T-helper 2 cell treated with Interferon-gamma antibody and Interleukin-4, amounts not matched to agents 5 μg/mL and 100 μg/mL, for 36 hours (primary cell): ENCODE data around the gene BABAM2.
A peak's percentile ranks its signal among the peaks of the same experiment; 100 is the strongest.
"Not testable (repeated sequence)": the region's sequence is repeated elsewhere in the genome, so short reads cannot be mapped to it uniquely, and the experiment has no call there.

Experiments used
- DNase-seq: peaks from one replicate; pipeline ENCODE4 v3.0.0; 2021; ENCODE audit warnings: low spot score
- H3K27ac Mint-ChIP-seq: one replicate; pipeline ENCODE4 v1.8.0; 2021; ENCODE audit warnings: mild to moderate bottlenecking, mixed read lengths
- H3K27me3 Mint-ChIP-seq: one replicate; pipeline ENCODE4 v1.8.0; 2021; ENCODE audit warnings: low read depth, mixed read lengths
- H3K36me3 Mint-ChIP-seq: one replicate; pipeline ENCODE4 v1.8.0; 2021; ENCODE audit warnings: low read depth, mixed read lengths
- H3K4me1 Mint-ChIP-seq: one replicate; pipeline ENCODE4 v1.8.0; 2021; ENCODE audit warnings: low read depth, mixed read lengths
- H3K4me3 Mint-ChIP-seq: one replicate; pipeline ENCODE4 v1.8.0; 2022; ENCODE audit warnings: mild to moderate bottlenecking, moderate library complexity, mixed read lengths
- H3K9me3 Mint-ChIP-seq: one replicate; pipeline ENCODE4 v1.8.0; 2021; ENCODE audit warnings: mixed read lengths

The BABAM2 gene

DNA sequence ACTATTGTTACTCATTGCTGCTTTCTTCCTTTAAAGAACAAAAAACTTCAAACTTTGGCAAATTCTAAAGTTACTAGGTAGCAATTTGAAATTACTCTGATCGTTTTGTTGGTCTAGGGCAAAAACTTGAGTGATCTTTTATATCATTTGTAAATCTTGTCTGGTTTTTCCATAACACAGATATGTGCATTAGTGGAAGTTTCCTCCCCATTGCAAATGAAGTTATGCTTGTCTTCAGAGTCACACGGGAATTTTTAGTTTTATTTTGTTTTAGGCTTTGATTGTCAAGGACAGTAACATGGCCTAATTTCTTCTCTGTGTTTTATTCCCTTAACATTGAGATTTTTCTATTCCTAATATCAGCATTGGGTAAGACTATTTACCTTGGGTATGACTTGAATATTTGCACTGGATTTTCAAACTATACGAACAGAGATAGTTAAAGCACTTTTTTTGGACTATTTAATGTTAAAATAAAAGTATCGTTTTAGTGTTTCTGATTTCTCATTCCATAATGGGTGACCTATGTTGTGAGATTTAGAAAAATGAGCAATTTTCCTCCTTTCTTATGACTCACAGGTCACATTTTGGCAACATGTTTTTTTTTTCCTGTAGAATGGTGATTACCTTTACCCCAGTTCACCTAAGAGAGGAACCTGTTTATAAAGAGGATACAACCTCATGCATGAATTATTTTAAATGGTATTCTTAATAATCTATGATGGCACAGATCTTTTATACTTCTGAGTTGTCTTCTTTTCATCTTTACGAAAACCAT is 65.0 kb downstream of the BABAM2 start:
- H3K9me3 Mint-ChIP-seq: peaks cover 22% of the 10 kb centered on the region
- peaks cover 36% of the 10 kb centered on the region for H3K36me3 Mint-ChIP-seq
- DNase-seq: no peak
- H3K4me1 Mint-ChIP-seq: peaks cover 78% of the 10 kb centered on the region
- H3K4me3 Mint-ChIP-seq: peak overlapping the region; percentile 70
- no peaks in the 10 kb centered on the region for H3K27me3 Mint-ChIP-seq
- peak overlapping the region; percentile 83 for H3K27ac Mint-ChIP-seq

DNA sequence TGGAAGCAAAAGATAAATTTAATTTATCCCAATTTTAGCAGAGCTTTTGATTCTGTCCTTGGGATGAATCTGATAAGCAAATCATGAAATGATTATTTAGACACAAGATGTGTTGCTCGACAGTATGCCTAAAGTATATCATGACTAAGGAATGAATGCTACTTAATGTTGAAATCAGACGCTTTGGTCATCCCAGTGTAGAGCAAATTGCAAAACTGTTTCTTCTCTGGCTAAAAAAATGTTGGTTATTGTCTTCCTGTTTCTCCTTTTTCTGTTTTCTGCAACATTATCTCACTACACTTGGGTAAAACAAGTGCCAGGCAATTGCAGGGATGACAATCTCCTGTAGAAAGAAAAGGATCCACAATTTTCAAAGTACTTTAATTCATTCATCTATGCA is 66.4 kb downstream of the BABAM2 start:
- Mint-ChIP-seq H3K9me3 (peaks cover 10% of the 10 kb centered on the region), H3K36me3 (peaks cover 27% of the 10 kb centered on the region), H3K27me3 (no peaks in the 10 kb centered on the region), H3K27ac (peak overlapping the region; percentile 1), H3K4me3 (no peak overlapping the region), H3K4me1 (peaks cover 78% of the 10 kb centered on the region)
- DNase-seq: no peak

DNA sequence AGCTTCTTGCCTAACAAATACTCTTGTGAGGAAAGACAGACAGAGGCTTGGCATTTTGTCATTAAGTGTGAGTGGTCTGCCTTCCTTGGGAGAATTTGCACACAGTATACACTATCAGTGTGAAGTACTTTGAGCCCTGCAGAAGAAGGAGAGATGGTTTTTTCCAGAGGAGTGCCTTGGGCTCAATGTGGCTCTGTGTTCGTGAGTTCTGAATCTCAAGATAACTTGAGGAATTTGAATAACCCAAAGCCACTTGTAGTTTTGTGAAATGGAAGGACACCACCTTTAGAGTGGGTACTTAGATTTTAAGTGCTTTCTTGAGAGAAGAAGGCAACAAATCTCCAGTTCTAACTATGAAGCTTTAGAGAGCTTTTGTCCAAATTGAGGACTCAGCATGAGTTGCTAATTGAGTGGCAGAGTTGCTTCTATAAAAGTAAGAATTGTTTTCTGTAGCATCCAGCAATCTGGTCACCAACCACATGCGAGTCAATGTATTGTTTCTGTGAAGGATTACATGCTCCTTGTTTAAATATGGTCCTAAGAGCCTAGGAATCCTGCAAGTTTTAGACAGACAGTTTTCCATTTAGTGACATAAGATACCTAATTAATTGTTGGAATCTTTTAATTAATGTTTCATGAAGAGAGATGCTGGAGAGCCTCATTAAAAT is 68.3 kb downstream of the BABAM2 start:
- Mint-ChIP-seq H3K27me3 (no peaks in the 10 kb centered on the region), H3K36me3 (peaks cover 19% of the 10 kb centered on the region), H3K4me3 (peak overlapping the region; percentile 58), H3K4me1 (peaks cover 76% of the 10 kb centered on the region), H3K9me3 (peaks cover 3% of the 10 kb centered on the region), H3K27ac (peak overlapping the region; percentile 70)
- no peak for DNase-seq

GRCh38 chr2:27959496-27959895 is 69.0 kb downstream of the BABAM2 start:
- H3K36me3 Mint-ChIP-seq: peaks cover 26% of the 10 kb centered on the region
- no peaks in the 10 kb centered on the region for H3K27me3 Mint-ChIP-seq
- peak overlapping the region; percentile 86 for H3K27ac Mint-ChIP-seq
- H3K4me1 Mint-ChIP-seq: peaks cover 72% of the 10 kb centered on the region
- peak overlapping the region; percentile 68 for H3K4me3 Mint-ChIP-seq
- peaks cover 8% of the 10 kb centered on the region for H3K9me3 Mint-ChIP-seq
- no peak for DNase-seq

DNA sequence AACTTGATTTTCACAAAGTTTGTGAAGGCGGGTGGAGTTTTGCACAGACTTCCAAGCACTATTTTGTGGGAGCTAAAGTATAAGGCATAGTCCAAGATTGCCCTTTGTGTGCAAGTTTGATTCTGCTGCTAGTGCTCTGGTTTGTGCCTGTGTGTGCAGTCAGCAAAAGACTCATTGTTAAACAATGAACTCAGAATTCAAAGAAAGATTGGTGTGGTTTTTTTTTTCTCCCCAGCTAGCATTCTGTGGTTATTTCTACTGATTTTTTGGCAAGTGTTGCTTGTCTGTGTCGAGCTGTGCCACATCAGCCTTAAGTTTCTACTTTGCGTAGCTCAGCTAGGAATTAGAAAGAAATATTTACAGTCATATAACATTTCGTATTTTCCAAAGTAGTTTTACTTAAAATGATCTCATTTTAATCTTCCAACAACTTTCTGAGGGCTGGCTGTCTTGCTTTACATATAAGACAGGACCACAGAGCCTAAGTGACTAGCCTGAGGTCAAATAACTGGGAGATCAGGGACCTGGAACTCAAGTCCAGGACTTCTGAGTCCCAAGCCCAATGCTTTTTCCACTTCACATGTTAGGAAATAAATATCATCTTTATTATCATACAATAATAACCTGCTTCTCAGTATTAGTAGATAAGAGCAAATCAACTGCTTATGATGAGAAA is 69.8 kb downstream of the BABAM2 start:
- H3K9me3 Mint-ChIP-seq: peaks cover 12% of the 10 kb centered on the region
- no peak for DNase-seq
- no peaks in the 10 kb centered on the region for H3K27me3 Mint-ChIP-seq
- H3K36me3 Mint-ChIP-seq: peaks cover 27% of the 10 kb centered on the region
- H3K4me3 Mint-ChIP-seq: peak overlapping the region; percentile 68
- peak overlapping the region; percentile 86 for H3K27ac Mint-ChIP-seq
- H3K4me1 Mint-ChIP-seq: peaks cover 70% of the 10 kb centered on the region

DNA sequence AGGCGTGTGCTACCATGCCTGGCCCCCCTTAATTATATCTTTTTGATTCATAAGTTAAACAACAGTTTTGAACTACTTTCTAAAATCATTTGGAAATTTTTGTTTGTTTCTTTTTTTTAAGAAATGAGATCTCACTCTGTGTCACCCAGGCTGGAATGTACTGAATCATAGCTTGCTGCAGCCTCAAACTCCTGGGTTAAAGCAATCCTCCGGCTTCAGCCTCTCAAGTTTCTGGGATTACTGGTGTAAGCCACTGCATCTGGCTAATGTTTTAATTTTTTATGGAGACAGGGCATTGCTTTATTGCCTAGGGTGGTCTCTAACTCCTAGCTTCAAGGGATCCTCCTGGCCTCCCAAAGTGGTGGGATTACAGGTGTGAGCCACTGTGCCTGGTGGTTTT is 71.5 kb downstream of the BABAM2 start:
- Mint-ChIP-seq H3K27me3 (no peaks in the 10 kb centered on the region), H3K9me3 (peaks cover 12% of the 10 kb centered on the region), H3K4me3 (no peak overlapping the region), H3K4me1 (peaks cover 72% of the 10 kb centered on the region), H3K36me3 (peaks cover 30% of the 10 kb centered on the region), H3K27ac (no peak overlapping the region)
- no peak for DNase-seq

GRCh38 chr2:27963472-27963871 is 72.9 kb downstream of the BABAM2 start:
- no peak for DNase-seq
- Mint-ChIP-seq H3K4me3 (no peak overlapping the region), H3K27ac (no peak overlapping the region), H3K4me1 (peaks cover 65% of the 10 kb centered on the region), H3K27me3 (no peaks in the 10 kb centered on the region), H3K9me3 (peaks cover 21% of the 10 kb centered on the region), H3K36me3 (peaks cover 31% of the 10 kb centered on the region)

DNA sequence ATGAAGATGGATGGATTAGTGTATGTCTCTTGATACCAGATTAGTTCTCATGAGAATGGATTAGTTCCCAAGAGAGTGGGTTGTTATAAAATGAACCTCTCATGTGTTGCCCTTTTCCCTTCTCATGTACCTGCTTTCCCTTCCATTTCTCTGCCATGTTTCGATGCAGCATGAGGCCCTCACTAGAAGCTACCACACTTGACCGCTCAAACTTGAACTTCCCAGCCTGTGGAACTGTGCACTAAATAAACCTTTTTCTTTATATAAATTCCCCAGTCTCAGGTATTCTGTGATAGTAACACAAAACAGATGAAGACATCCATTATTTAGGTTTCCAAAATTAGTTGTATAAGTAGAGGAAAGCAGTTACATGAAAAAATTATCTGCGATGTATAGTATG is 73.5 kb downstream of the BABAM2 start:
- peaks cover 27% of the 10 kb centered on the region for H3K9me3 Mint-ChIP-seq
- peaks cover 37% of the 10 kb centered on the region for H3K36me3 Mint-ChIP-seq
- no peak for DNase-seq
- H3K4me1 Mint-ChIP-seq: peaks cover 59% of the 10 kb centered on the region
- no peak overlapping the region for H3K4me3 Mint-ChIP-seq
- H3K27ac Mint-ChIP-seq: no peak overlapping the region
- no peaks in the 10 kb centered on the region for H3K27me3 Mint-ChIP-seq

- Mint-ChIP-seq H3K36me3 (peaks cover 44% of the 10 kb centered on the region), H3K9me3 (peaks cover 41% of the 10 kb centered on the region), H3K4me1 (peaks cover 45% of the 10 kb centered on the region), H3K27ac (peak overlapping the region; percentile 93), H3K27me3 (no peaks in the 10 kb centered on the region), H3K4me3 (peak overlapping the region; percentile 66)
- no peak for DNase-seq
Observed at GRCh38 chr2:27965841-27966240, 75.3 kb downstream of the BABAM2 start.

GRCh38 chr2:27966466-27966865 is 75.9 kb downstream of the BABAM2 start:
- no peak for DNase-seq
- peak overlapping the region; percentile 66 for H3K4me3 Mint-ChIP-seq
- no peaks in the 10 kb centered on the region for H3K27me3 Mint-ChIP-seq
- peaks cover 41% of the 10 kb centered on the region for H3K9me3 Mint-ChIP-seq
- peak overlapping the region; percentile 93 for H3K27ac Mint-ChIP-seq
- peaks cover 40% of the 10 kb centered on the region for H3K4me1 Mint-ChIP-seq
- peaks cover 45% of the 10 kb centered on the region for H3K36me3 Mint-ChIP-seq

- peaks cover 45% of the 10 kb centered on the region for H3K36me3 Mint-ChIP-seq
- peaks cover 37% of the 10 kb centered on the region for H3K4me1 Mint-ChIP-seq
- H3K27ac Mint-ChIP-seq: peak overlapping the region; percentile 93
- H3K27me3 Mint-ChIP-seq: no peaks in the 10 kb centered on the region
- peak overlapping the region; percentile 14 for H3K4me3 Mint-ChIP-seq
- peaks cover 41% of the 10 kb centered on the region for H3K9me3 Mint-ChIP-seq
- DNase-seq: no peak
Observed at GRCh38 chr2:27967076-27967475, 76.5 kb downstream of the BABAM2 start.

- not testable (repeated sequence) for H3K4me3 Mint-ChIP-seq, H3K27ac Mint-ChIP-seq, H3K27me3 Mint-ChIP-seq, DNase-seq
- Mint-ChIP-seq H3K9me3 (peaks cover 41% of the 10 kb centered on the region), H3K36me3 (peaks cover 42% of the 10 kb centered on the region), H3K4me1 (peaks cover 34% of the 10 kb centered on the region)
Observed at GRCh38 chr2:27968045-27968444, 77.5 kb downstream of the BABAM2 start.

GRCh38 chr2:27968957-27969356 is 78.4 kb downstream of the BABAM2 start:
- not testable (repeated sequence) for H3K27me3 Mint-ChIP-seq, DNase-seq, H3K4me3 Mint-ChIP-seq
- Mint-ChIP-seq H3K4me1 (peaks cover 31% of the 10 kb centered on the region), H3K27ac (peak overlapping the region; percentile 2), H3K36me3 (peaks cover 38% of the 10 kb centered on the region), H3K9me3 (peaks cover 36% of the 10 kb centered on the region)

DNA sequence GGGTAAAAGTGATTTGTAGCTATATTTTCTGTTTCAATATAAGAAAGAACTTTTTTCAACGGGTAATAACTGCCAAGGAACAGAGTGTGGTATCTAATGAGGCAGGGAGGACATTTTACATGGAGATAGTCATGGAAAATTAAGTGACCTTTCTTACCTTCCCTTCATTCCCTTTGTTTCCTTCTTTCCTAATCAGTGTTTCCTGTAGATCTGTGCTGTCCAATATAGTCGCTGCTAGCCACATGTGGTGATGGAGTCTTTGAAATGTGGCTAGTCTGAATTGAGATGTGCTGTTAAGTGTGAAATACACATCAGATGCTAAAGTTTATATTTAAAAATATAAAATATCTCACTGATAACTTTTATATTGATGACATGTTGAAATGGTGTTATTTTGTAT is 81.8 kb downstream of the BABAM2 start:
- Mint-ChIP-seq H3K27ac (no peak overlapping the region), H3K9me3 (peaks cover 26% of the 10 kb centered on the region)

More for the DNA sequence above, 81.8 kb downstream of the BABAM2 start:
- no peak for DNase-seq
- Mint-ChIP-seq H3K4me3 (no peak overlapping the region), H3K36me3 (peaks cover 26% of the 10 kb centered on the region), H3K27me3 (no peaks in the 10 kb centered on the region), H3K4me1 (peaks cover 10% of the 10 kb centered on the region)
